Measurements from ENCODE around the gene CRB2.
"Not testable (repeated sequence)": the region's sequence is repeated elsewhere in the genome, so short reads cannot be mapped to it uniquely, and the experiment has no call there.

CRB2 gene

GRCh38 chr9:123329329-123329955, 26.6 kb upstream of the CRB2 start:
- DNase-seq (ENCODE audit: low read depth): no peak

GRCh38 chr9:123331346-123332060, 24.5 kb upstream of the CRB2 start:
- DNase-seq (ENCODE audit: low read depth): no peak

- not testable (repeated sequence) for DNase-seq (ENCODE audit: low read depth)
These were observed 22.8 kb upstream of the CRB2 start for GRCh38 chr9:123333058-123333669.

- no peak for DNase-seq (ENCODE audit: low read depth)
These were observed 21.4 kb upstream of the CRB2 start for GRCh38 chr9:123334639-123335038.

GRCh38 chr9:123335193-123335985, 20.6 kb upstream of the CRB2 start:
- DNase-seq (ENCODE audit: low read depth): no peak

- DNase-seq (ENCODE audit: low read depth): no peak
These were observed 20.0 kb upstream of the CRB2 start for GRCh38 chr9:123335986-123336329.

- no peak for DNase-seq (ENCODE audit: low read depth)
These were observed 19.5 kb upstream of the CRB2 start for GRCh38 chr9:123336449-123336848.

- no peak for DNase-seq (ENCODE audit: low read depth)
These were observed 19.0 kb upstream of the CRB2 start for GRCh38 chr9:123336959-123337358.

GRCh38 chr9:123337971-123338370, 18.0 kb upstream of the CRB2 start:
- DNase-seq (ENCODE audit: low read depth): no peak

- DNase-seq (ENCODE audit: low read depth): peak; percentile 26
These were observed 17.0 kb upstream of the CRB2 start for GRCh38 chr9:123338710-123339665.

GRCh38 chr9:123339666-123340510, 16.1 kb upstream of the CRB2 start:
- DNase-seq (ENCODE audit: low read depth): peak; percentile 11

- no peak for DNase-seq (ENCODE audit: low read depth)
These were observed 14.2 kb upstream of the CRB2 start for GRCh38 chr9:123341816-123342215.

- no peak for DNase-seq (ENCODE audit: low read depth)
These were observed 13.8 kb upstream of the CRB2 start for GRCh38 chr9:123342247-123342646.

- DNase-seq (ENCODE audit: low read depth): no peak
These were observed 12.4 kb upstream of the CRB2 start for GRCh38 chr9:123343443-123344191.

GRCh38 chr9:123344192-123344949, 11.6 kb upstream of the CRB2 start:
- no peak for DNase-seq (ENCODE audit: low read depth)

GRCh38 chr9:123345567-123345955, 10.4 kb upstream of the CRB2 start:
- no peak for DNase-seq (ENCODE audit: low read depth)

GRCh38 chr9:123346026-123346425, 10.0 kb upstream of the CRB2 start:
- no peak for DNase-seq (ENCODE audit: low read depth)

- DNase-seq (ENCODE audit: low read depth): no peak
These were observed 9.2 kb upstream of the CRB2 start for GRCh38 chr9:123346826-123347225.

Data from stimulated activated CD8-positive, alpha-beta memory T cell treated with anti-CD3 and anti-CD28 coated beads, Interleukin-15, amount 100 ng/mL, for 24 hours (primary cell).